ENCODE data around the gene STARD10. TPM values are rescaled to one million over a fixed set of nuclear protein-coding genes. Genes with fewer than 3 reads are reported as not detected.
"Not testable (repeated sequence)": the region's sequence is repeated elsewhere in the genome, so short reads cannot be mapped to it uniquely, and the experiment has no call there.

Gene STARD10
- total RNA-seq, 1 experiment from 2014 or later = 55.1 TPM

DNA sequence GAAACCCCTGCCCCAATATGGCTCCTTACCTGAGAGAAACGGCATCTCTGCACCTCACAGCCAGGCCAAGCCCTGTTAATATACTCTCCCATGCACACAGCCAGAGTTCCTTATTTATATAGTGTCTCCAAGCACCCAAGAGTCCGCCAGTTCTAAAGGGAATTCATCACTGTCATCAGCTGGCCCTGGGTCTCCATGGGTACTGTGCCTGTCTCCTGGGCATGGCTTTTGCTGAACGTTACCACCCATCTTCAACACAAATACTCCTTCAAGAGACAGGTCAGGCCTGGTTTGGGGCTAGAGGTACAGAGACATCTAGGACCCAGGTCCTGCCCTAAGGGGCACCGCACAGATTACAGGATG lies 18.7 kb upstream of the STARD10 start:
- Mint-ChIP-seq H3K36me3 (ENCODE audit: insufficient read depth, unreplicated experiment) (peaks cover 32% of the 10 kb centered on the region), H3K27me3 (ENCODE audit: unreplicated experiment) (no peaks in the 10 kb centered on the region), H3K9me3 (ENCODE audit: low read depth, unreplicated experiment) (no peaks in the 10 kb centered on the region), H3K4me1 (ENCODE audit: low read depth, unreplicated experiment) (peaks cover 26% of the 10 kb centered on the region), H3K27ac (ENCODE audit: unreplicated experiment) (peak overlapping the region; percentile 52), H3K4me3 (ENCODE audit: low read depth, unreplicated experiment) (peak overlapping the region; percentile 88)
- TF ChIP-seq, protein P1, sequence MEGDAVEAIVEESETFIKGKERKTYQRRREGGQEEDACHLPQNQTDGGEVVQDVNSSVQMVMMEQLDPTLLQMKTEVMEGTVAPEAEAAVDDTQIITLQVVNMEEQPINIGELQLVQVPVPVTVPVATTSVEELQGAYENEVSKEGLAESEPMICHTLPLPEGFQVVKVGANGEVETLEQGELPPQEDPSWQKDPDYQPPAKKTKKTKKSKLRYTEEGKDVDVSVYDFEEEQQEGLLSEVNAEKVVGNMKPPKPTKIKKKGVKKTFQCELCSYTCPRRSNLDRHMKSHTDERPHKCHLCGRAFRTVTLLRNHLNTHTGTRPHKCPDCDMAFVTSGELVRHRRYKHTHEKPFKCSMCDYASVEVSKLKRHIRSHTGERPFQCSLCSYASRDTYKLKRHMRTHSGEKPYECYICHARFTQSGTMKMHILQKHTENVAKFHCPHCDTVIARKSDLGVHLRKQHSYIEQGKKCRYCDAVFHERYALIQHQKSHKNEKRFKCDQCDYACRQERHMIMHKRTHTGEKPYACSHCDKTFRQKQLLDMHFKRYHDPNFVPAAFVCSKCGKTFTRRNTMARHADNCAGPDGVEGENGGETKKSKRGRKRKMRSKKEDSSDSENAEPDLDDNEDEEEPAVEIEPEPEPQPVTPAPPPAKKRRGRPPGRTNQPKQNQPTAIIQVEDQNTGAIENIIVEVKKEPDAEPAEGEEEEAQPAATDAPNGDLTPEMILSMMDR (IDR thresholded peaks at IDR 0.05; ENCODE audit: unreplicated experiment) = no peak
- BruUV-seq (replicated peaks) = no TSS peak
- DNase-seq = no peak
- CTCF ChIA-PET = interaction anchor here (0.5 to 1.6 kb wide), 4 partner anchors 18 to 128 kb away, joined by 3 to 16 read pairs (median 7); partner anchors contain the start of gene STARD10
- intact Hi-C loops (cut with micrococcal nuclease; ENCODE audit: unreplicated experiment) = loop anchor here (5.0 kb wide), 1 partner anchor 90 kb away; no protein-coding TSS in a partner anchor

DNA sequence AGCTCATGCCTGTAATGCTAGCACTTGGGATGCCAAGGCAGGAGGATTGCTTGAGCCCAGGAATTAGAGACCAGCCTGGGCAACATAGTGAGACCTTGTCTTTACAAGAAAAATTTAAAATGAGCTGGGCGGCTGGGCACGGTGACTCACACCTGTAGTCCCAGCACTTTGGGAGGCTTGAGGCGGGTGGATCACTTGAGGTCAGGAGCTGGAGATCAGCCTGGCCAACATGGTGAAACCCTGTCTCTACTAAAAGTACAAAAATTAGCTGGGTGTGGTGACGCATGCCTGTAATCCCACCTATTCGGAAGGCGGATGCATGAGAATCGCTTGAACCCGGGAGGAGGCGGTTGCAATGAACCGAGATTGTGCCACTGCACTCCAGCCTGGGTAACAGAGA lies 17.8 kb upstream of the STARD10 start:
- CTCF ChIA-PET; H3K9me3 Mint-ChIP-seq (ENCODE audit: low read depth, unreplicated experiment); H3K27ac Mint-ChIP-seq (ENCODE audit: unreplicated experiment); BruUV-seq (replicated peaks); DNase-seq; H3K27me3 Mint-ChIP-seq (ENCODE audit: unreplicated experiment): not testable (repeated sequence)
- H3K4me3 Mint-ChIP-seq (ENCODE audit: low read depth, unreplicated experiment) = peak overlapping the region; percentile 88
- peaks cover 26% of the 10 kb centered on the region for H3K4me1 Mint-ChIP-seq (ENCODE audit: low read depth, unreplicated experiment)
- intact Hi-C loops (cut with micrococcal nuclease; ENCODE audit: unreplicated experiment) = loop anchor here (5.0 kb wide), 1 partner anchor 89 kb away; no protein-coding TSS in a partner anchor
- peaks cover 30% of the 10 kb centered on the region for H3K36me3 Mint-ChIP-seq (ENCODE audit: insufficient read depth, unreplicated experiment)

DNA sequence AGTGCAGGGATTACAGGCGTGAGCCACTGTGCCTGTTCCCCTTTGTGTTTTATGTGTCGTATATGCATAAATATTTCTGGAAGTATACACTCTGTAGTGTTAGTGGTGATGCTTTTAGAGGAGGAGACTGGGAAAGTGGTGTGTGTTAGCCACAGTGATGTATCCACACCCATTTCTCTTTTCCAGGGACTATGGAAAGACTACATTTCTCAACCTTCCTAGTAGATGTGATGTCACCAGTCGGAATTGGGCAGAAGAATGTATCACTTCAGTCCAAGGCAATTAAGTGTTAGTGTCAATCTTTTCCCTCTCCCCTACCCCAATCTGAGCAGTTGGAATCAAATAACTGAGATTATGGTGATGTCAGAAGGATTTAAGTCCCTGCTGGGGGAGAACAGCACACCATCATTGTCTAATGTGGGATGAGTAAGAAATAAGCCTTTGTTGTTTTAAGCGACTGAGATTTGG lies 14.5 kb upstream of the STARD10 start:
- intact Hi-C loops (cut with micrococcal nuclease; ENCODE audit: unreplicated experiment) = no loop called here
- CTCF ChIA-PET = interaction anchor here (0.7 kb wide), 1 partner anchor 274 kb away, joined by 3 read pairs; no protein-coding TSS in a partner anchor

DNA sequence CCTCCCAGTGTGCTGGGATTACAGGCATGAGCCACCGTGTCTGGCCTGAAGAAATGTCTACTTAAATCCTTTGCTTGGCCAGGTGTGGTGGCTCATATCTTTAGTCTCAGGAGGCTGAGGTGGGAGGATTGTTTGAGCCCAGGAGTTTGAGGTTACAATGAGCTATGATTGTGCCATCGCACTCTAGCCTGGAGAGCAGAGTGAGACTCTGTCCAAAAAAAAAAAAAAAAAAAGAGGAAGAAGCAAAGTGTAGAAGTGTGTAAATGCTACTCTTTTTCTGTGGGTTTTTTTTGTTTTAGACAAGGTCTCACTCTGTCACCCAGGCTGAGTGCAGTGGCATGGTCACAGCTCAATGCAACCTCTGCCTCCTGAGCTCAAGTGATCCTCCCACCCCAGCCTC lies 13.9 kb upstream of the STARD10 start:
- H3K9me3 Mint-ChIP-seq (ENCODE audit: low read depth, unreplicated experiment) = no peaks in the 10 kb centered on the region
- no peak overlapping the region for H3K27ac Mint-ChIP-seq (ENCODE audit: unreplicated experiment)
- H3K4me1 Mint-ChIP-seq (ENCODE audit: low read depth, unreplicated experiment) = peaks cover 13% of the 10 kb centered on the region
- peaks cover 3% of the 10 kb centered on the region for H3K36me3 Mint-ChIP-seq (ENCODE audit: insufficient read depth, unreplicated experiment)
- CTCF ChIA-PET = interaction anchor here (0.7 kb wide), 2 partner anchors 21 to 273 kb away, joined by 3 read pairs; no protein-coding TSS in a partner anchor
- intact Hi-C loops (cut with micrococcal nuclease; ENCODE audit: unreplicated experiment) = no loop called here
- no peak overlapping the region for H3K4me3 Mint-ChIP-seq (ENCODE audit: low read depth, unreplicated experiment)
- TF ChIP-seq, protein P1 (IDR thresholded peaks at IDR 0.05; ENCODE audit: unreplicated experiment) = no peak
- BruUV-seq (replicated peaks) = no TSS peak
- H3K27me3 Mint-ChIP-seq (ENCODE audit: unreplicated experiment) = no peaks in the 10 kb centered on the region
- no peak for DNase-seq

More for the DNA sequence above, 14.5 kb upstream of the STARD10 start:
- no peak overlapping the region for H3K4me3 Mint-ChIP-seq (ENCODE audit: low read depth, unreplicated experiment)
- no peaks in the 10 kb centered on the region for H3K9me3 Mint-ChIP-seq (ENCODE audit: low read depth, unreplicated experiment)
- TF ChIP-seq, protein P1 (IDR thresholded peaks at IDR 0.05; ENCODE audit: unreplicated experiment) = no peak
- peaks cover 8% of the 10 kb centered on the region for H3K36me3 Mint-ChIP-seq (ENCODE audit: insufficient read depth, unreplicated experiment)
- H3K4me1 Mint-ChIP-seq (ENCODE audit: low read depth, unreplicated experiment) = peaks cover 18% of the 10 kb centered on the region
- H3K27ac Mint-ChIP-seq (ENCODE audit: unreplicated experiment) = no peak overlapping the region
- DNase-seq = no peak
- BruUV-seq (replicated peaks) = no TSS peak
- H3K27me3 Mint-ChIP-seq (ENCODE audit: unreplicated experiment) = no peaks in the 10 kb centered on the region

DNA sequence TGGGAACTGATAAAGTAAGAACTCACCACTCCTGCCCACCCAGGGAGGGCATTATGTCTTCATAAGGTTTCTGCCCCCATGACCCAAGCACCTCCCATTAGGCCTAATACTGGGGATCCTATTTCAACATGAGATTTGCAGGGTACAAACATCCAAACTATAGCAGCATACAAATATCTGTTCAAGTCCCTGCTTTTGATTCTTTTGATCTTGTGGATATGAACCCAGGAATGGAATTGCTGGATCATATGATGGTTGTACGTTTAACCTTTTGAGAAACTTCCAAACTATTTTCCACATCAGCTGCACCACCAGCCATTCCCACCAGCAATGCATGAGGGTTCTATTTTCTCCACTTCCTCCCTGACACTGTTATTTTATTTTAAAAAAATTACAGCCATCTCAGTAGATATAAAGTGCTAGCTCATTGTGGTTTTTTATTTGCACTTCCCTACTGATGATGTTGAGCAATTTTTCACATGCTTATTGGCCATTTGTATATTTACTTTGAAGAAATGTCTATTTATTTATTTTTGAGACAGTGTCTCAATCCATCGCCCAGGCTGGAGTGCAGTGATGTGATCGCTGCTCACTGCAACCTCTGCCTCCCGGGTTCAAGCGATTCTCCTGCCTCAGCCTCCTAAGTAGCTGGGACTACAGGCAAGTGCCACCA lies 13.3 kb upstream of the STARD10 start:
- DNase-seq = no peak
- peaks cover 6% of the 10 kb centered on the region for H3K4me1 Mint-ChIP-seq (ENCODE audit: low read depth, unreplicated experiment)
- TF ChIP-seq, protein P1 (IDR thresholded peaks at IDR 0.05; ENCODE audit: unreplicated experiment) = no peak
- intact Hi-C loops (cut with micrococcal nuclease; ENCODE audit: unreplicated experiment) = no loop called here
- H3K27ac Mint-ChIP-seq (ENCODE audit: unreplicated experiment) = no peak overlapping the region
- no peaks in the 10 kb centered on the region for H3K36me3 Mint-ChIP-seq (ENCODE audit: insufficient read depth, unreplicated experiment)
- H3K9me3 Mint-ChIP-seq (ENCODE audit: low read depth, unreplicated experiment) = no peaks in the 10 kb centered on the region
- CTCF ChIA-PET = interaction anchor here (0.7 kb wide), 1 partner anchor 22 kb away, joined by 3 read pairs; no protein-coding TSS in a partner anchor
- H3K4me3 Mint-ChIP-seq (ENCODE audit: low read depth, unreplicated experiment) = no peak overlapping the region
- BruUV-seq (replicated peaks) = no TSS peak
- no peaks in the 10 kb centered on the region for H3K27me3 Mint-ChIP-seq (ENCODE audit: unreplicated experiment)

DNA sequence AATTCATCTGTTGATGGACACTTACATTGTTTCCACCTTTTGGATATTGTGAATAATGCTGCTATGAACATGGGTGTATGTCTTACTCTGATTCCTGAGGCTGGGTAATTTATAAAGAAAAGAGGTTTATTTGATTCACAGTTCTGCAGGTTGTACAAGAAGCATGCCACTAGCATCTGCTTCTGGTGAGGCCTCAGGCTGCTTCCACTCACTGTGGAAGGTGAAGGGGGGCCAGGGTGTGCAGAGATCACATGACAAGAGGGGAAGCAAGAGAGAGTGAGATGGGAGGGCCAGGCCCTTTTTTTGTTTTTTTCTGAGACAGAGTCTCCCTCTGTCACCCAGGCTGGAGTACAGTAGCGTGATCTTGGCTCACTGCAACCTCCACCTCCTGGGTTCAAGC lies 12.5 kb upstream of the STARD10 start:
- H3K4me3 Mint-ChIP-seq (ENCODE audit: low read depth, unreplicated experiment); H3K27ac Mint-ChIP-seq (ENCODE audit: unreplicated experiment); H3K27me3 Mint-ChIP-seq (ENCODE audit: unreplicated experiment); DNase-seq; H3K9me3 Mint-ChIP-seq (ENCODE audit: low read depth, unreplicated experiment); H3K36me3 Mint-ChIP-seq (ENCODE audit: insufficient read depth, unreplicated experiment); intact Hi-C loops (cut with micrococcal nuclease; ENCODE audit: unreplicated experiment); H3K4me1 Mint-ChIP-seq (ENCODE audit: low read depth, unreplicated experiment); BruUV-seq (replicated peaks); CTCF ChIA-PET: not testable (repeated sequence)
